Mesenchymal stem cell (in vitro differentiated cells and primary cell): ENCODE measurements around the gene R3HCC1L.

Experiments used
- DNase-seq: peaks from one replicate; pipeline ENCODE4 v3.0.0-alpha.2; 2013
- H2AFZ ChIP-seq: one replicate; pipeline ENCODE4 v1.6.1; 2013; ENCODE audit warnings: low read depth, mild to moderate bottlenecking, control low read depth, inconsistent platforms, low read length, moderate library complexity
- H2AK5ac ChIP-seq: 2 replicates; pipeline ENCODE4 v1.6.1; 2013; ENCODE audit warnings: low read length, moderate library complexity, mild to moderate bottlenecking, inconsistent platforms; ENCODE audit not compliant: severe bottlenecking
- H2BK120ac ChIP-seq: one replicate; pipeline ENCODE4 v1.6.1; 2013; ENCODE audit warnings: low read depth, mild to moderate bottlenecking, inconsistent platforms, low read length, moderate library complexity
- H2BK12ac ChIP-seq, 2 experiments: one replicate each; pipeline ENCODE4 v1.6.1; 2013; ENCODE audit warnings: inconsistent platforms in 2 of 2, low read length in 2 of 2, mild to moderate bottlenecking in 2 of 2, moderate library complexity in 2 of 2, control low read depth in 1 of 2
- H2BK15ac ChIP-seq: one replicate; pipeline ENCODE4 v1.6.1; 2013; ENCODE audit warnings: mild to moderate bottlenecking, low read depth, inconsistent platforms; ENCODE audit not compliant: poor library complexity, severe bottlenecking
- H2BK5ac ChIP-seq: 2 replicates; pipeline ENCODE4 v1.6.1; 2013; ENCODE audit warnings: low read depth, mild to moderate bottlenecking, low read length, control low read depth, inconsistent platforms; ENCODE audit not compliant: poor library complexity, severe bottlenecking
- H3K14ac ChIP-seq, 2 experiments: one replicate each; pipeline ENCODE4 v1.6.1; 2013; ENCODE audit warnings: inconsistent platforms in 2 of 2, low read length in 2 of 2, control low read depth in 1 of 2, mild to moderate bottlenecking in 1 of 2, moderate library complexity in 1 of 2
- H3K18ac ChIP-seq, 2 experiments: one replicate each; pipeline ENCODE4 v1.6.1; 2013; ENCODE audit warnings: inconsistent platforms in 2 of 2, low read length in 2 of 2, control low read depth in 1 of 2, low read depth in 1 of 2, mild to moderate bottlenecking in 1 of 2
- H3K23ac ChIP-seq, 2 experiments: one replicate each; pipeline ENCODE4 v1.6.1; 2013; ENCODE audit warnings: inconsistent platforms in 2 of 2, low read length in 2 of 2, mild to moderate bottlenecking in 2 of 2, moderate library complexity in 2 of 2, control low read depth in 1 of 2
- H3K27ac ChIP-seq: 2 replicates; pipeline ENCODE4 v1.5.1; 2013; ENCODE audit warnings: mild to moderate bottlenecking, moderate library complexity, low read length, control low read depth, inconsistent platforms; ENCODE audit not compliant: poor library complexity, severe bottlenecking
- H3K27me3 ChIP-seq, 2 experiments: 2 replicates each; pipeline versions ENCODE4 v1.6.1 to v1.7.0; 2013; ENCODE audit warnings: low read length in 2 of 2, mild to moderate bottlenecking in 2 of 2, moderate library complexity in 2 of 2, control low read depth in 1 of 2, inconsistent platforms in 1 of 2; ENCODE audit not compliant: control insufficient read depth in 1 of 2, insufficient read depth in 1 of 2
- H3K36me3 ChIP-seq, 2 experiments: 2 replicates each; pipeline versions ENCODE4 v1.6.1 to v1.7.0; 2013; ENCODE audit warnings: low read length in 2 of 2, control low read depth in 1 of 2, inconsistent platforms in 1 of 2, low read depth in 1 of 2, mild to moderate bottlenecking in 1 of 2; ENCODE audit not compliant: insufficient read depth in 2 of 2, control insufficient read depth in 1 of 2
- H3K4ac ChIP-seq, 2 experiments: one replicate each; pipeline ENCODE4 v1.6.1; 2013; ENCODE audit warnings: inconsistent platforms in 2 of 2, low read length in 2 of 2, mild to moderate bottlenecking in 2 of 2, moderate library complexity in 2 of 2, control low read depth in 1 of 2, low read depth in 1 of 2
- H3K4me1 ChIP-seq: 2 replicates; pipeline ENCODE4 v1.6.1; 2013; ENCODE audit warnings: low read depth, low read length, control low read depth; ENCODE audit not compliant: control insufficient read depth, insufficient read depth
- H3K4me2 ChIP-seq: 2 replicates; pipeline ENCODE4 v1.6.1; 2013; ENCODE audit warnings: low read length, mild to moderate bottlenecking, inconsistent platforms; ENCODE audit not compliant: poor library complexity, severe bottlenecking
- H3K4me3 ChIP-seq, 2 experiments: 2 replicates each; pipeline versions ENCODE4 v1.5.1 to v1.7.0; 2013; ENCODE audit warnings: low read length in 2 of 2, mild to moderate bottlenecking in 2 of 2, control low read depth in 1 of 2, low read depth in 1 of 2; ENCODE audit not compliant: insufficient read depth in 1 of 2
- H3K79me1 ChIP-seq: replicated peaks from 2 replicates; pipeline ENCODE4 v1.6.1; 2013; ENCODE audit warnings: mild to moderate bottlenecking, control low read depth, low read length, inconsistent platforms; ENCODE audit not compliant: poor library complexity, severe bottlenecking
- H3K9ac ChIP-seq: 2 replicates; pipeline ENCODE4 v1.7.0; 2013; ENCODE audit warnings: mild to moderate bottlenecking, low read length, moderate library complexity
- H3K9me3 ChIP-seq: 2 replicates; pipeline ENCODE4 v1.7.0; 2013; ENCODE audit warnings: mild to moderate bottlenecking, low read length; ENCODE audit not compliant: control insufficient read depth
- H4K8ac ChIP-seq: one replicate; pipeline ENCODE4 v1.6.1; 2013; ENCODE audit warnings: inconsistent platforms, mild to moderate bottlenecking, low read length, moderate library complexity
- H4K91ac ChIP-seq: one replicate; pipeline ENCODE4 v1.6.1; 2013; ENCODE audit warnings: mild to moderate bottlenecking, low read length, inconsistent platforms
- WGBS: methylation state at CpG from one replicate; pipeline ENCODE4 v1.1.7; 2013; ENCODE audit warnings: mixed read lengths; 5-methylcytosine and 5-hydroxymethylcytosine counted together

The R3HCC1L gene

GRCh38 chr10:98267069-98267893 lies 132.8 kb downstream of the R3HCC1L start:
- H3K27me3 ChIP-seq: peaks cover 0 to 3% of the 10 kb centered on the region in 2 experiments
- peak overlapping the region; percentile 12 for H3K4me2 ChIP-seq
- H3K9me3 ChIP-seq: no peaks in the 10 kb centered on the region
- peak overlapping the region; percentile 43 for H2BK120ac ChIP-seq
- no peak overlapping the region for H2BK15ac ChIP-seq
- H3K14ac ChIP-seq: peak overlapping the region in 1 of 2 experiments; percentile 12
- peaks cover 7% of the 10 kb centered on the region for H3K79me1 ChIP-seq
- H3K36me3 ChIP-seq: peaks cover 14 to 16% of the 10 kb centered on the region in 2 experiments
- H4K8ac ChIP-seq: peak overlapping the region; percentile 58
- H3K18ac ChIP-seq: peak overlapping the region; percentile 14 to 40
- peaks cover 59% of the 10 kb centered on the region for H3K4me1 ChIP-seq
- H3K4me3 ChIP-seq: peak overlapping the region; percentile 30 to 79
- no peak overlapping the region for H2BK5ac ChIP-seq
- H2AK5ac ChIP-seq: peak overlapping the region; percentile 21
- peak overlapping the region; percentile 82 for H3K27ac ChIP-seq
- H4K91ac ChIP-seq: peak overlapping the region; percentile 56
- DNase-seq: no peak
- H2BK12ac ChIP-seq: peak overlapping the region in 1 of 2 experiments; percentile 11
- H3K4ac ChIP-seq: peak overlapping the region; percentile 3 to 61
- 75% methylated on average over 21 of the region's 22 CpGs for WGBS
- H2AFZ ChIP-seq: no peak overlapping the region
- H3K9ac ChIP-seq: peak overlapping the region; percentile 90
- no peak overlapping the region for H3K23ac ChIP-seq

GRCh38 chr10:98267894-98268693 lies 133.6 kb downstream of the R3HCC1L start, which contains the start of gene LOXL4:
LOXL4 (minus strand) TSS chr10:98268194; CDS start chr10:98263019, 5,175 bp downstream.
- Histone ChIP-seq H3K9ac (peak within 1 kb of the TSS; percentile 90), H2BK12ac (peak within 1 kb of the TSS; percentile 38 to 59), H3K9me3 (no peaks in the 10 kb centered on the region), H3K36me3 (peaks cover 8 to 11% of the 10 kb centered on the region in 2 experiments), H4K91ac (peak within 1 kb of the TSS; percentile 85), H3K4me2 (peak within 1 kb of the TSS; percentile 75), H2BK5ac (peak within 1 kb of the TSS; percentile 57), H3K14ac (peak within 1 kb of the TSS in 1 of 2 experiments; percentile 44), H4K8ac (peak within 1 kb of the TSS; percentile 81), H3K27me3 (peaks cover 0 to 11% of the 10 kb centered on the region in 2 experiments), H2BK120ac (peak within 1 kb of the TSS; percentile 43), H2BK15ac (peak within 1 kb of the TSS; percentile 39), H3K4me3 (peak within 1 kb of the TSS; percentile 50 to 79), H3K4ac (peak within 1 kb of the TSS; percentile 64 to 66), H3K4me1 (peaks cover 62% of the 10 kb centered on the region), H3K23ac (no peak within 1 kb of the TSS), H2AK5ac (peak within 1 kb of the TSS; percentile 97), H3K79me1 (peaks cover 7% of the 10 kb centered on the region), H3K27ac (peak within 1 kb of the TSS; percentile 87), H2AFZ (no peak within 1 kb of the TSS), H3K18ac (peak within 1 kb of the TSS; percentile 52 to 91)
- DNase-seq: peak; percentile 29
- 27% methylated on average over 19 of the region's 75 CpGs for WGBS

DNA sequence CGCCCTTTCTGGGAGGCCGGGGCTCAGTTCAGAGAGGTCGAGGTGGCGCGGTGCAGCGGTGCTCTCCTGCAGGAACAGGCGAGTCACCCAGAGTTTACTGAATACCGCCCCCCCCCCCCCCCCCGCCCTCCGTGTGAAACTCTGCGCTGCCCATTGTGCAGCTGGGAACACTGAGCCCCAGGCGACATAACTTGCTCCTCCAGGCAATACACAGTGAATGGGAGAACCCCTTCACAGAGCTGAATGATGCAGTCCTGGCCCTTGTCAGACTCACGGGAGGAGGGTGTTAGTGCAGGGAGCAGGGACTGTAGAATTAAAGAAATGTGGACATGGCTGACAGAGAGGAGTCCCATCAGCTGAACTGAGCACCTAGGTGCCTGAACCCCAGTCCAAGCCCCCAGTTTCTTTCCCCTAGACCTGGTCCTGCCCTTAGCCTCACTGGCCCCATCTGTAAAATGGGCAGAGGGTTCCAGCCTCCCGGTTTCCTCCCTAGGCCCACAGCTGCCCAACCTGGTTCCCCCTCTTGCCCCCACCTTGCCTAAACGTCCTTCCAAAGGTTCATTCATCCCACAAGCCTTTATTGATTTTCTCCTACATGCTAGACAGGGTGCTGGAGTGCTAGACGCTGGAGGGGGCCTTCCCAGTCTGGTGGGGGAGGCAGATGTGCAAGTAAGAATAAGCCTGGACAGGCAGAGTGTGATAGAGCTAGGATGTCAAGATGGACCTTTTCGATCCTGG lies 134.4 kb downstream of the R3HCC1L start:
- H3K27ac ChIP-seq: peak overlapping the region; percentile 87
- peaks cover 65% of the 10 kb centered on the region for H3K4me1 ChIP-seq
- peak overlapping the region in 1 of 2 experiments; percentile 44 for H3K14ac ChIP-seq
- no peak for DNase-seq
- peak overlapping the region; percentile 50 to 78 for H3K4me3 ChIP-seq
- H3K79me1 ChIP-seq: peaks cover 5% of the 10 kb centered on the region
- peak overlapping the region; percentile 75 for H3K4me2 ChIP-seq
- peak overlapping the region; percentile 57 for H2BK5ac ChIP-seq
- H2BK120ac ChIP-seq: peak overlapping the region; percentile 27
- peak overlapping the region; percentile 97 for H2AK5ac ChIP-seq
- peak overlapping the region; percentile 52 to 91 for H3K18ac ChIP-seq
- peak overlapping the region; percentile 38 to 59 for H2BK12ac ChIP-seq
- peak overlapping the region; percentile 85 for H3K9ac ChIP-seq
- H3K36me3 ChIP-seq: peaks cover 8 to 9% of the 10 kb centered on the region in 2 experiments
- peak overlapping the region; percentile 39 for H2BK15ac ChIP-seq
- peak overlapping the region; percentile 85 for H4K91ac ChIP-seq
- H3K27me3 ChIP-seq: peaks cover 0 to 19% of the 10 kb centered on the region in 2 experiments
- H3K4ac ChIP-seq: peak overlapping the region; percentile 64 to 66
- peak overlapping the region; percentile 81 for H4K8ac ChIP-seq
- H3K23ac ChIP-seq: no peak overlapping the region
- WGBS: 40% methylated on average over 13 of the region's 17 CpGs
- no peaks in the 10 kb centered on the region for H3K9me3 ChIP-seq
- H2AFZ ChIP-seq: no peak overlapping the region
